HG02852 (cell line): ENCODE measurements around the gene PHOSPHO2.

Source experiments
- ATAC-seq: cut with Tn5 transposase; IDR thresholded peaks from one replicate; pipeline ENCODE4 v1.9.1; 2021; ENCODE audit warnings: mild to moderate bottlenecking, moderate library complexity; ENCODE audit not compliant: unreplicated experiment

The PHOSPHO2 gene

DNA sequence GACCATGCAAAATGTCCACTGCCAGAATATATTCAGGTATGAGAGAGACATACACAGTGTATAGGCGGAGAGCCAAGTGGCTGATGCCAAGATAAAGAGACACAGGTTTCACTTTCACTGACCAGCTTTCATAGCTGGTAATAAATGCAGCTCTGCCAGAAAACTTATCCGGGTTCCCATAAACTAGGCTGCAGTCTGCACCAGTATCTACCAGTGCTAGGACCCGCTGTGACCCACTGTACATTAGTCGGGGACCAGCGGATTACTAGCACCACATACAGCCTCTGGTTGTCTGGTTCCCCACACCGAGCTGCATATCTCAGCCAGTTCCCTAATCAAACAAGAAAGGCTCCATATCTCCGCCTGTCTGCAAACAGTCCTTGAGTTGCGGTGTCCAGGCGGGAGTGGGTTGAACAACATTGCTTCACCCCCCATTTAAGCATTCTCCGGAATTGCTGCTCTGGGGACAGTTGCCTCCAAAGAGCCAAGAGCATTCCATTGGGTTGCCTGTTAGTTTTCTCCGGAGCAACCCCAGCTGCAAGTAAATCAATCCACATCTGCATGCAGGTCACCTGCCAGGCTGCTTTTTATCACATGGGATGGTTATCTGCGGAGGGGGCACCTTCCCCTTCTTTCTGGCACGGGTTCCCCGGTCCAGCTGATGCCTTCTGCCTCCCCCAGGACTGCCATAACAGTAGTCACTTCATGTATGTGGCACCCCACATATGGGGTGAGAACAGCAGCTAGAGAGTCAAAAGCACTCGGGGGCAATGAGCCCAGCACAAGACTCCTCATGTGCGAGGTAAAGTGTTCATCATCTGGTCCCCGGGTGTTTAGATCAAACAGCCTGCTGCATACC, 21.3 kb downstream of the PHOSPHO2 start:
- no peak for ATAC-seq

DNA sequence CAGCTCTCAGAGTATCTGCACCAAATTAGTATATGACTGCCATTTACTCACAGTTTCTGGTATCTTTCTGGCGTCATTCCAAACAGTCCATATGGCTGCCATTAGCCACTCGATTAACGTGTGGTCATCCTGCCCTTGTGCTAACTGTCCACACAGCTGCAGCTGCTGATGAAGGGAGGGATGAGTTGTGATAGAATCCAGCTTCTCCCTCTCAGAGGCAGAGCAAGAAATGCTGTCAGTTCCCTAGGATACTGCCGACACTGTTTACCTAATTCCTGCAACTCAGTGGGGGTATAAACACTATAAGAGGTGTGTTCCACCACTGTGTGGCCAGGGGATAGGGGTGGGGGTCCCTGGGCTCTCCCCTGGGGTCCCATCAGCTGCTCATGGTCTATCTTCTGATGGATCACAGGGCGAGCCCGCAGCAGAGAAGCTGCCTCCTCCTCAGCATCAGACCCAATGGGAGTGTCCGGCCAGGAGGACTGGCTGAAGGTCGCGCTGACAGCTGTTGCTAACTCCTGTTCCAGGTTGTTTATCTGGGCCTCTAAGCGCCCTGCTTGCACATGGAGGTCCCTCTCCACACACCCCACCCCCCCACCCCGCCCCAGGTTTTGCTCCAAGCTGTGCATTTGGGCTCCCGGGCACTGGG, 22.1 kb downstream of the PHOSPHO2 start:
- no peak for ATAC-seq

DNA sequence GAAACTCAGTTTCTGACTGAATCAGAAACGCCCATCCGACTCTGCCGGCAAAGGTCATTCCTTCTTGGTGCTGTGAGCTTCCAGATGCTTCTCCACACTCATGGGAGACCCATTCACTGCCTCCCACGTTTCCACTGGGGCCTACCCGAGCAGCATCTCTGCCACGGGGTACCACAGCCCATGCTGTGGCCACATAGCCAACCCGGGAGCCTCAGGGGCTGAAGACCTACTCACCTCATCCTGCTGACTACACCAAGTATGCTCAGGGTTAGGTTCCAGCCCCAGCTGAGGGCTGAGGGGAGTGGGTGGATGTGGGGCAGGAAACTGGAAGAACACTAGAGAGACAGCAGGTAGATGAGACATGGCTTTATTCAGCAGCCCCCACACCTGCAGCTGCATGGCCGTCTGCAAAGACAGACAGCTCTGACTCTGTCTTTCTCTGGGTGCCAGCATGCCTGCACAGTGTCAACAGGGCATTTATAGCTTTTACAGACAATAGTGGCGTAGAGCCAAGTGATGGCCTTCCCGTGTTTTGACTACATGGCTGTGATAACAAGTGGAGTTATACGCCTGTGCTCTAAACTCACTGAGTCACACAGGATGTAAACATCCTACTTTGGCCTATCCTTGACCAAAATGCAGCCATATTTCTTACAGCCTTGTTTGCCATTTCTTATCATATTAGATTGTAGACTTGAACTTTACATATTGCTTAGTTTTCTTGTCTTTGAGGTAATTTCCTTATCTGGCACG, 22.8 kb downstream of the PHOSPHO2 start:
- ATAC-seq: no peak

DNA sequence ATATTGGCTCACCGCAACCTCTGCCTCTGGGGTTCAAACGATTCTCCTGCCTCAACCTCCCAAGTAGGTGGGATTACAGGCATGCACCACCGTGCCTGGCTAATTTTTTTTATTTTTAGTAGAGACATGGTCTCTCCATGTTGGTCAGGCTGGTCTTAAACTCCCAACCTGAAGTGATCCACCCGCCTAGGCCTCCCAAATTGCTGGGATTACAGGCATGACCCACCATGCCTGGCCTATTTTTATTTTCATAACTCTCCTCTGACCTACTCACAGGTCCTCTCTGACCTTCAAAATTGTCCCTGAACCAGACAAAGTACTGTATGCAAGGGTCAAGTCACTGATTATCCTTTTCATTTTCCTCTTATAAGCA, 23.4 kb downstream of the PHOSPHO2 start:
- no peak for ATAC-seq

DNA sequence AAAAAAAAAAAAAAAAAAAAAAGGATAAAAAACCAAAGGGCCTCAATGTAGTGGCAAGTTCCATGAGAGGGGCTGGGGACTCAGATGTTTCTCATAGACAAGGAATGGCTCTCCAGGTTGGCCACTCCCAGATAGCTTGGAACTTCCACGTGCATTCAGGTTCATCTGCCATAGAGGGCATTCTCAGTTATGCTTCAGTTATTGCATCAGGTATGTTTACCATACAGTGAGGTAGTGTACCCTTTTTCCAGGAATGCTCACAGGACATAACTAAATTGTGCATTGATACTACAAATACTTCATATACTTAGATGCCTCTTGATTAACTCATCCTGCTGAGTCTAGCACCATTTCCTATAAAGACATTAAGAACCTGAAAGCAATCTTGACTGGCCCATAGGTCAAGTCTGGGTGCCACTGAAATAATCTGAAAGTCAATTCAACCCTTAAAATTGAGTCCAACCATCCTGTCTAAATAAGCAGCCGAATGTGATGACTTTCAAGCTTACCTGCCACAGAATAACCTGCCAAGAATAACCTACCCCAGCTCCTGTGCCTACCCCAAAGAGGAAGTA, 24.7 kb downstream of the PHOSPHO2 start:
- no peak for ATAC-seq

DNA sequence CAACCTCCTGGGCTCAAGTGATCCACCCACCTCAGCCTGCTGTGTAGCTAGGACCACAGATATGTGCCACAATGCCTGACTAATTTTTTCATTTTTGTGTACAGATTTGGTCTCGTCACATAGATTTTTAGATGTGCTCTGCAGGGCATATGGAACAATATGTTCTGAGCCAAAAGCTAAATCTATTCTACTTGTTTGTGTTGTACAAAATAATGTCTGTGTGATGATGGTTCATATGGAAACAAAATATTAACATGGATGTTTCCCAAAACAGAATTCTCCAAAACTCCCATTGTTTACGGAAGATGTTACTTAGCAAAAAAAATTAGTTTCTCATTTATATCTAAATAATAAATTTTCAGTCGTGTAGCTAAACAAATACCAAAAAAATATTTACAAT, 26.7 kb downstream of the PHOSPHO2 start:
- ATAC-seq: no peak

DNA sequence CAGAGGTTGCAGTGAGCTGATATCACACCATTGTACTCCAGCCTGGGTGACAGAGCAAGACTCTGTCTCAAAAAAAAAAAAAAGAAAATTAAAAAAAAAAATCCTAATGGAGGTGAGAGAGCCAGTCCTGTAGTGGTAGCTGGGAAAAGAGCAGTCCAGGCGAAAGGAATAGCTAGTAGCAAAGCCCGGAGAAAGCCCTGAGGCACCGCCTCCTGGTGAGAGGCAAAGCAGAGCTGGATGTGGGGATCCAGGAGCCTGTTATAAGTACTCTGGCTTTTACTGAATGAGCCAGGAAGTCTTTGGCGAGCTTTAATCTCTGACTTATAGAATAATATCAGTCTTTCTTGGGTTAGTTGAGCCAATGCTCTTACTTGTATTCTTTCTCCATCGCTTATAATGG, 32.8 kb downstream of the PHOSPHO2 start:
- ATAC-seq: no peak

DNA sequence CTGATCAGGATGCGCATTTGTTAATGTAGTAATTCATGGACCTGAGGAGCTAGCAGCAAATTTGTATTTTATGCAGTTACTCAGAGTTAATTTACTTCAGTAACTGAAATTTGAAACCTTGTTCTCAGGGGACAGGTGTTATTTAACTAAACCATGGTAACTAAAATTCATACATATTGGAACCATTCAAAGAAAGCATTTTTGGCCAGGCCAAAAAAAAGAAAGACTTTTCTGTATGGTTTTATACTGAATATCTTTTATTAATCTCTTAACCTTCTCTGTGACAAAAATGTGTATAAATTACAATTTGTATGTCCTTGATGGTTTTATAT, 35.0 kb downstream of the PHOSPHO2 start:
- no peak for ATAC-seq

DNA sequence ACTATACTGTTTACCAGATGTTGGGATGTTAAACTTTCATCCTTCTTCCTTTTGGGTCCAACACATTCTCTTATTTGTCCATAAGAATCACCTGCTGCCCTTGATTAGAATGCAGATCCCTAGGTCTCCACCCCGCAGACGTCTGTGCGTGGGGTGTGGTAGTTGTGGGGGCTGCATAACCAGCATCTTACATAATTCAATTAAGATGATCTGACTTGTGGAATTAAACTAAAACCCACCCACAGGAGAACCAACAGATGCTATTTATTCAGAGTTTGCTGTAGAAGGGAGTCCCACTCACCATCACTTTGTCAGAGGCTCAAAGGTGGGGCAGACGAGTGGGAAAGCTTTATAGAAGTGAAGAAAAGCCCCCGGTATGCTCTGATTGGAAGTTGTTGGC, 37.8 kb downstream of the PHOSPHO2 start:
- no peak for ATAC-seq

DNA sequence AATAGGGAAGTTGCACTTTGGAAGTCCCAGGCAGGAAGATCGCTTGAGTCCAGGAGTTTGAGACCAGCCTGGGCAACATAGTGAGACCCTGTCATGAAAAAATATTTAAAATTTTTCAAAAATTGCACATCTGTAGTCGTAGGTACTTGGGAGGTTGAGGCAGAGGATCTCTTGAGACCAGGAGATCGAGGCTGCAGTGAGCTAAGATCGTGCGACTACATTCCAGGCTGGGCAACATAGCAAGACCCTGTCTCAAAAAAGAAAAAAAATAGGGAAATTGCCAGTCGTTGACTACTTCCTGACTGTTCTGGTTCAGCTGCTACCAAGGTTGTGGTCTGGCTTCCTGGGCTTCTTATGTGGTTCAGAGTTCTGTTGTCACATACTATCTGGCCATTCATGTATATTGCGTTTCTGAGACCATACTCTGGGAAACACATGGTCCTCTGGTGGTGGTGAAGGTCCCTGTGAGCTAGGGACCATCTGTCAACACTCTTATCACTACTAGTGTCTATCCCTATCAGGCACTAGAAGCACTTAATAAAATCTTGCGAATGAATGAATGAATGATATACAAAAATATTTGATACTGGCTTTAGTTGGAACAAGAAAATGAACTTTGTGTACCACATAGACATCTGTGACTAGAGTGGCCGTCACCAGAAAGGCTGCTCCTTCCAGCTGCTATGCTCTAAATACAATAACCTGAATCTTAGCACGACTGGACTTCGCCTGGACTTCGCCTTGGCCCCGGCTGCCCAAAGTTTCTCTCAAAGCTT, 38.5 kb downstream of the PHOSPHO2 start:
- no peak for ATAC-seq

DNA sequence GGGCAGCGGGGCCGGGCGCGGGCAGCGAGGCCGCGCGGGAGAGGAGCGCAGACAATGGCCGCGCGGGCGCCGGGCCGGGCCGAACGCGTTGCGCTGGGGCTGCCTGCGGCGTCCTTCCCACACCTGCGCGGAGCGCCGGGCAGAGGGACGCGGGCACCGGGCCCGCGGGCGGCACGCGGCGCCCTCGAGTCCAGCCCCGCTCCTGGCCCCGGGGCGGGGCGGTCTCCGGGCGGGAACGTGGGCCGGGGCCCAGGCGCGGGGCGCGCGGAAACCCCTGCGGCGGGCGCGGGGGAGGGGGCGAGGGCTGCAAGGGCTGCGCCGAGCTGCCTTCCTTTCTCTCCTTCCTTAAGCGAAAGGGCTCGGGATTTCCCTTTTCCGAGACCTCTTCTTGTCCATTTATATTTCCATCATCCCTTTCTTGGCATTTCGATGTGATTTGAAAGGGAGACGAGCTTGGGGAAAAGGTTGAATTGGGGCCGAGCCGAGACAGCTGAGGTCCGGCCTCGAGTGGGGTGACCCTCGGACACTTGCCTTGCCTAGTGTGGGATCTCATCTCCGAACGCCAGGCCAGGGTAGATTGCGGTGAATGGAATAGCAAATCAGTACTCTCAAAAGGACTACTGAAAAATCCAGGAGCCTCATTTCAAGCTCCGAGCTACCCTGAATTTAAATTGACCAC, 40.0 kb downstream of the PHOSPHO2 start:
- peak; percentile 37 for ATAC-seq

DNA sequence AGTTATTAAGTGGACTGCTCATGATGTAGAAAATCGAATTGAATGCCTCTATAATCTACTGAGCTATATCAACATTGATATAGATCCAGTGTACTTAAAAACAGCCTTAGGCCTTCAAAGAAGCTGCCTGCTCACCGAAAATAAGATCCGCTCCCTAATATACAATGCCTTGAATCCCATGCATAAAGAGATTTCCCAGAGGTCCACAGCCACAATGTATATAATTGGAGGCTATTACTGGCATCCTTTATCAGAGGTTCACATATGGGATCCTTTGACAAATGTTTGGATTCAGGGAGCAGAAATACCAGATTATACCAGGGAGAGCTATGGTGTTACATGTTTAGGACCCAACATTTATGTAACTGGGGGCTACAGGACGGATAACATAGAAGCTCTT, 41.4 kb downstream of the PHOSPHO2 start:
- no peak for ATAC-seq

DNA sequence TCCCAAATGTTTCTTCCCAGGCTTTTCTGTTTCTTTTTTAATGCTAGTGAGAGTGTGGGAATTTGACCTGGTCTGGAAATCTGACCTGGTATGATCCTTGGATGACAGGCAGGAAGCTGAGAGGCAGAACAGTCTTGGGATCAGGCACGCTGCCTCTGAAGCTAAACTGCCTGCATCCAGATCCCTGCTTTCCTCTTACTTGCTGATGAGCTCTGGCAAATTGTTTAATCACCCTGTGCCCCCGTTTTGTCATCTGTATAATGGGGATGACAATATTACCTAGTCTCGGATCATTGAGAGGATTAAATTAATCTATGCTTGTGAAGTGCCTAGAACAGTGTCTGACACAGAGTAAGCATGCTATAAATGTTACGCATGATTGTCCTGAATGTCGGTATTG, 42.6 kb downstream of the PHOSPHO2 start:
- ATAC-seq: no peak

DNA sequence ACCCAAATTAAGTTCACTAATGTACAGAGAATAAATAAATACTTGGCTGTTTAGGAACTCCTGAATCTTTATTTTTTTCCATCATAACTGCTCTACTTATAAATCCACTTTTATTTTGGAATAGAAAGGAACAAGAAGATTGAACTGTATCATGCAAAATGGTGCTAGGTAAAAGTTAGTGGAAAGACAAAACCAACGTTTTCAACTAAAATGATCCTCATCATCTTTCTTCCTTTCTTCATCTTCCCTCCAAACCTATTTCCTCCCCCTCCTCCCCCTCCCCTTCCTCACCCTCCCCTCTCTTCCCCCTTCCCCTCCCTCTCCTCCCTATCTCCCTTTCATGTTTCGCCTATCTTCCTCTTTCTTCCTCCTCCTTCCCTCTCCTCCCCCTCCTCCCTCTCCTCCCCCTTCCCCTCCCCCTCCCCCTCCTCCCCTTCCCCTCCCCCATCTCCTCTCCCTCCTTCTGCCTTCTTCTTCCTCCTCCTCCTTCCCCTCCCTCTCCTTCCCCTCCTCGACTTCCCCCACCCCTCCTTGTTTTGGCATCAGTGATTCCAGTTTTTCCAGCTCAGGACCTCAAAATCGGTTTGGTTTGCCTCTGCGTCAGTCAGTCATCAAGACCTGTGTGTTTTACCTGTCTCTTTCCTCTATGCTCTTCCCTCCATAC, 44.4 kb downstream of the PHOSPHO2 start:
- no peak for ATAC-seq

DNA sequence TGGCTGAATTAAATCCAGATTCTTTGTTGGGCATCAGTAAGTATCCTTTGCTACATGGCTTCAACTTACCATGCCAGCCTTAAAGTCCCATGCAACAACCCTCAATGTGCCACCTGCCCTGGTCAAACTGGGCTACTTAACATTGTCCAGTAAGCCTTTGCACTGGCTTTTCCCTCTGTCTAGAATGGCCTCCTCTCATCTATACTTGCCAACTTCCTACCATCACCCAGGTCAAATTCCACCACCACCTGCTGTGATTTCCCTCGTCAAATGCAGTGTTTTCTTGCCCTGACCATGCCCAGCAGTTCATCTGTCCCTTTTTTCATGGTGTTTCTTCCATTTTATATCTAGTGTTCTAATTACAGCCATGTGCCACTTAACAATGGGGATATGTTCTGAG, 45.1 kb downstream of the PHOSPHO2 start:
- no peak for ATAC-seq

DNA sequence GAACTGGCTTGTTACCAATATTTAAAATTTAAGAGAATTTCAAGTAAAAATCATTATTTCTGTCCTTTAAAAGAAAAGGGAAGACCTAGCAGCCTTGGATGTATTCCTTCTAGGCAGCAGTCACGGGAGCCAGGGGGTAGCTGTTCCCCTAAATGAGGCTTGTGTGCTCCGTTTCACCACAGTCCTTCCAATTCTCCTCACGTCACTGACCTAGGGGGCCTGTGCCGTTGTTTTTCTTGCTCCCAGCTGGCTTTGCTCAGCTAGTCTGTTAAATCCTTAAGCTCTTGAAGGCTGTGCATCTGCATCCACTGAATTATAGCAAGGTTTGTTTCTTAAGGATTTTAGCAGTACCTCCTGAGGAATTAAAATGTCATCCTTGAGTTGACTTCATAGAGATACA, 49.3 kb downstream of the PHOSPHO2 start:
- ATAC-seq: no peak

DNA sequence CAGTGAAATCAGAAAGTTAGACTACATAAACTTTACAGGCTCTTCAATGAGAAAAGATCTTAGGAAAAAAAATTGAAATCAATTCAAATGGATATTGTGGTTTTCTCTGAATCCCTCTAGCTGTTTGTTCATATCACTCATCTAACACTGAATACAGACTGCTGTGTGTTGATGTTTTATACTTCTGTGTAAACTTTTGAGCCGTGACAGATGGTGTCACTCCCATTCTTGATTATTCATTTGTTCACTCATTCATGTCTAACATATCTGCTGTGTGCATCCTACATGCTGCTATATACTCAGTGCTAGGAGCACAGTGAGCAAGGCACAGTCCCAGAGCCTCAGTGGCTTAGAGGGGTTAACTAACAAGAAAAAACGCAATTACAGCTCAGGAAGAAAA, 52.0 kb downstream of the PHOSPHO2 start:
- ATAC-seq: no peak

DNA sequence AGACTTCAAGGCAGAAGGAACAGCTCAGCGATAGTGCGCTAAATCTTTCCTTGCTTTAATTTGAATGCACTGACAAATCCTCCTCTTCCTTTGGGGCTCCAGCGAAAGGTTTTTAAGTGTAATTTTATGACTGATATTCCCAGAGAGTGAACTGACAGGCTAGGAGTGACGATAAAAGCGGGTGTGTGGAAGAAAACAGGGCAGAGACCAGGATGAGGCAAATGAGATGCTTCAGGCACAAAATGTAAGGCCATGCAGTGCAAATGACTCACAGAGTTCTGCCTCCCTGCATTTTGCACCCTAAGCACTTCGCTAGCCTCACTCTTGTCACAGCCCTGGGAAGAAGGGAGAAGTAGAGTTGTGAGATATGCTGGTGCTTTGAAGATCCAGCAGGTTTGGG, 54.0 kb downstream of the PHOSPHO2 start:
- ATAC-seq: no peak
